HepG2 (cell line): ENCODE results near the gene NLE1. TPM values are rescaled to one million over a fixed set of nuclear protein-coding genes. Genes with fewer than 3 reads are reported as not detected.

Experiments
- AGO2 ChIP-seq: fragments of 200-400 bp; formaldehyde crosslinking; optimal IDR thresholded peaks from 2 replicates; pipeline ENCODE3; 2017; ENCODE audit warnings: mild to moderate bottlenecking, low read depth, low read length, moderate library complexity
- ARID5B ChIP-seq: IDR thresholded peaks from 2 replicates; pipeline ENCODE4 v1.4.0; 2020; ENCODE audit warnings: mild to moderate bottlenecking, missing genetic modification reagents
- ATF7-NPFF ChIP-seq: sonication (generic); formaldehyde crosslinking; IDR thresholded peaks from 2 replicates; pipeline ENCODE4 v1.8.1; 2023; ENCODE audit warnings: mild to moderate bottlenecking, low read depth, missing genetic modification reagents, moderate library complexity
- EP300 ChIP-seq, 3 experiments: sonication (generic) in 1 of 3; formaldehyde crosslinking in 1 of 3; IDR thresholded peaks; 2 replicates each; pipeline versions ENCODE4 v1.5.1 to v1.6.1; 2011 to 2020; ENCODE audit warnings: low read depth in 2 of 3, low read length in 2 of 3, borderline replicate concordance in 1 of 3, improper control_type of control experiment in 1 of 3, mild to moderate bottlenecking in 1 of 3, missing genetic modification reagents in 1 of 3, moderate library complexity in 1 of 3
- FOXK1 ChIP-seq: sonication (generic); formaldehyde crosslinking; IDR thresholded peaks from 2 replicates; pipeline ENCODE4 v1.4.0; 2020; ENCODE audit warnings: low read depth, missing genetic modification reagents, borderline replicate concordance
- GMEB1 ChIP-seq: sonication (generic); formaldehyde crosslinking; IDR thresholded peaks from 2 replicates; pipeline ENCODE4 v1.5.1; 2020; ENCODE audit warnings: missing genetic modification reagents, mild to moderate bottlenecking, borderline replicate concordance
- IRX3 ChIP-seq: sonication (generic); formaldehyde crosslinking; IDR thresholded peaks from 2 replicates; pipeline ENCODE4 v1.8.1; 2023; ENCODE audit warnings: mild to moderate bottlenecking, low read depth, missing genetic modification reagents, borderline replicate concordance
- MXD4 ChIP-seq: IDR thresholded peaks from 2 replicates; pipeline ENCODE4 v1.6.1; 2016; ENCODE audit warnings: mild to moderate bottlenecking, missing biosample characterization, missing genetic modification reagents
- REXO4 ChIP-seq: sonication (generic); formaldehyde crosslinking; IDR thresholded peaks from 2 replicates; pipeline ENCODE4 v1.8.0; 2022; ENCODE audit warnings: missing genetic modification reagents, mild to moderate bottlenecking, borderline replicate concordance
- SKIL ChIP-seq: sonication (generic); formaldehyde crosslinking; IDR thresholded peaks from 2 replicates; pipeline ENCODE4 v1.8.0; 2022; ENCODE audit warnings: missing genetic modification reagents, mild to moderate bottlenecking, moderate library complexity, borderline replicate concordance
- TBX2 ChIP-seq: sonication (generic); formaldehyde crosslinking; IDR thresholded peaks from 2 replicates; pipeline ENCODE4 v1.5.0; 2020; ENCODE audit warnings: missing genetic modification reagents, mild to moderate bottlenecking, borderline replicate concordance
- XRCC5 ChIP-seq: fragments of 200-400 bp; formaldehyde crosslinking; optimal IDR thresholded peaks from 2 replicates; pipeline ENCODE3; 2017; ENCODE audit warnings: mild to moderate bottlenecking, low read length
- ZFP36 ChIP-seq: fragments of 150-350 bp; IDR thresholded peaks from 2 replicates; pipeline ENCODE4 v1.6.1; 2018; ENCODE audit warnings: borderline replicate concordance, low read length, low read depth; ENCODE audit not compliant: partially characterized antibody
- ZNF317 ChIP-seq: sonication (generic); formaldehyde crosslinking; IDR thresholded peaks from 2 replicates; pipeline ENCODE4 v1.5.0; 2020; ENCODE audit warnings: mild to moderate bottlenecking, missing genetic modification reagents
- ZNF337 ChIP-seq: sonication (generic); formaldehyde crosslinking; IDR thresholded peaks from 2 replicates; pipeline ENCODE4 v1.5.1; 2020; ENCODE audit warnings: missing genetic modification reagents, low read depth, mild to moderate bottlenecking, borderline replicate concordance
- ZNF749 ChIP-seq: sonication (generic); formaldehyde crosslinking; IDR thresholded peaks from 2 replicates; pipeline ENCODE4 v1.8.0; 2022; ENCODE audit warnings: mild to moderate bottlenecking, missing genetic modification reagents, moderate library complexity, borderline replicate concordance
- ZUFSP ChIP-seq: sonication (generic); formaldehyde crosslinking; IDR thresholded peaks from 2 replicates; pipeline ENCODE4 v1.9.0; 2021; ENCODE audit warnings: missing genetic modification reagents, mild to moderate bottlenecking, borderline replicate concordance
- polyA plus RNA-seq, 8 experiments: library from polyadenylated mRNA; depleted of rRNA in 3 of 8; stranded (reverse) in 7 of 8; unstranded in 1 of 8; fragments of >200 nt; fragmentation: Illumina TruSeq in 4 of 8; extraction: Trizol in 4 of 8; gene quantifications; 2 replicates each; pipeline versions ENCODE4 v1.2.1 to v1.2.3, GENCODE V29; 2011 to 2016; ENCODE audit warnings: low read depth in 4 of 8, missing spikeins in 1 of 8, mixed read lengths in 1 of 8; ENCODE audit not compliant: insufficient read depth in 1 of 8
- total RNA-seq, 5 experiments: library from RNA; depleted of rRNA; stranded (reverse); fragments of >200 nt; fragmentation: Illumina TruSeq; extraction: Trizol; gene quantifications; 2 replicates each; pipeline ENCODE4 v1.2.3, GENCODE V29; 2016; ENCODE audit warnings: low read depth in 1 of 5

The NLE1 gene
- total and polyA plus RNA-seq, 2 of the 13 experiments (the other 11 are each of a cell fraction or from before 2014, with no cell fraction given): 20.3 to 34.5 TPM

GRCh38 chr17:35088881-35089585 is 53.1 kb downstream of the NLE1 start (continued):
- TF ChIP-seq GMEB1 (CRISPR knock-in tag) (no peak), EP300 (IDR thresholded peaks at IDR 0.05; ENCODE audit: low read depth in 2 of 2, low read length in 2 of 2) (no peak), EP300 (CRISPR knock-in tag; IDR thresholded peaks at IDR 0.05; ENCODE audit: borderline replicate concordance) (no peak), SKIL (CRISPR knock-in tag) (peak; percentile 48; the same call in 1 of the 2 replicates), ZUFSP (CRISPR knock-in tag) (no peak), ZNF749 (CRISPR knock-in tag) (no peak), ATF7-NPFF (CRISPR knock-in tag) (no peak; the same call in 1 of the 2 replicates), FOXK1 (CRISPR knock-in tag) (no peak), REXO4 (CRISPR knock-in tag) (no peak), IRX3 (peak; percentile 6; the same call in 1 of the 2 replicates), MXD4 (0 out of 2 replicates have a peak, but pooled peaks have one; percentile 16), ZFP36 (no peak), ZNF317 (CRISPR knock-in tag) (no peak), ZNF337 (CRISPR knock-in tag) (no peak), ARID5B (CRISPR knock-in tag) (peak; percentile 5), XRCC5 (peak; percentile 48), AGO2 (peak; percentile 81), TBX2 (peak; percentile 2; the same call in 1 of the 2 replicates)
